ENCODE results near the gene AKR7A2. TPM values are rescaled to one million over a fixed set of nuclear protein-coding genes. Genes with fewer than 3 reads are reported as not detected.
A peak's percentile ranks its signal among the peaks of the same experiment; 100 is the strongest.

AKR7A2 gene
- total RNA-seq, 1 donor from 2014 or later = 67.8 TPM

- DNase-seq (ENCODE audit: extremely low spot score, unreplicated experiment) = peak; percentile 89
- no peak overlapping the region for H3K4me3 Mint-ChIP-seq (ENCODE audit: unreplicated experiment)
- no peaks in the 10 kb centered on the region for H3K27me3 Mint-ChIP-seq (ENCODE audit: unreplicated experiment)
- TF ChIP-seq CTCF (IDR thresholded peaks at IDR 0.05) = peak; percentile 82
- H3K4me1 Mint-ChIP-seq (ENCODE audit: unreplicated experiment) = peaks cover 15% of the 10 kb centered on the region
- peaks cover 30% of the 10 kb centered on the region for H3K36me3 Mint-ChIP-seq (ENCODE audit: unreplicated experiment)
- no peaks in the 10 kb centered on the region for H3K9me3 Mint-ChIP-seq (ENCODE audit: unreplicated experiment)
- peak overlapping the region; percentile 57 for H3K27ac Mint-ChIP-seq (ENCODE audit: unreplicated experiment)
Measured at GRCh38 chr1:19341201-19342061, 29.5 kb upstream of the AKR7A2 start.

GRCh38 chr1:19340387-19340937 lies 28.5 kb upstream of the AKR7A2 start:
- H3K4me1 Mint-ChIP-seq (ENCODE audit: unreplicated experiment) = peaks cover 15% of the 10 kb centered on the region
- H3K36me3 Mint-ChIP-seq (ENCODE audit: unreplicated experiment) = peaks cover 27% of the 10 kb centered on the region
- no peak overlapping the region for H3K4me3 Mint-ChIP-seq (ENCODE audit: unreplicated experiment)
- H3K27ac Mint-ChIP-seq (ENCODE audit: unreplicated experiment) = no peak overlapping the region
- no peak for DNase-seq (ENCODE audit: extremely low spot score, unreplicated experiment)
- H3K27me3 Mint-ChIP-seq (ENCODE audit: unreplicated experiment) = no peaks in the 10 kb centered on the region
- no peaks in the 10 kb centered on the region for H3K9me3 Mint-ChIP-seq (ENCODE audit: unreplicated experiment)
- TF ChIP-seq CTCF (IDR thresholded peaks at IDR 0.05) = no peak

- H3K27ac Mint-ChIP-seq (ENCODE audit: unreplicated experiment) = no peak overlapping the region
Measured at GRCh38 chr1:19339214-19339861, 27.4 kb upstream of the AKR7A2 start.

DNA sequence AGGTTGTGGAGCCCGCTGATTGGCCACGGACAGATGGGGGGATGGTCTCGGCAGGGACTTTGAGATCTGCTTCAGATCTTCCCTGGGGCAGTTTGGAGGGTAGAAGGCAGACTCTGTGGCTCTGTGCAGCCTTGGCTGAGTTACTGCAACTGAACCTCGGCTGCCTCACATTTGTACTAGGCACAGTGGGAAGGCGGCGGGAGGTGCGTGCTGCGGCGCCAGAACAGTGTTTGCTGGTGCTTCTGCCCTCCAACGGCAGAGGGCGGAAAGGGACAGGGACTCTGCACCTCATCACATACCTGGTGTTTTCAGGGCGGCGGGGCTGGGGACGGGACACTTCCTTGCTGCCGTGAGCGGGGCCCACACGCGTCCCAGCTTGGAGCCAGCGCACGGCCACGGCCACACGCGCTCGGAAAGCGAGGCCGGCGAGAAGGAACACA lies 26.4 kb upstream of the AKR7A2 start:
- Mint-ChIP-seq H3K4me3 (ENCODE audit: unreplicated experiment) (no peak overlapping the region), H3K36me3 (ENCODE audit: unreplicated experiment) (peaks cover 17% of the 10 kb centered on the region), H3K9me3 (ENCODE audit: unreplicated experiment) (no peaks in the 10 kb centered on the region), H3K27me3 (ENCODE audit: unreplicated experiment) (no peaks in the 10 kb centered on the region), H3K4me1 (ENCODE audit: unreplicated experiment) (peaks cover 15% of the 10 kb centered on the region), H3K27ac (ENCODE audit: unreplicated experiment) (peak overlapping the region; percentile 12)
- no peak for DNase-seq (ENCODE audit: extremely low spot score, unreplicated experiment)
- TF ChIP-seq CTCF (IDR thresholded peaks at IDR 0.05) = no peak

More at GRCh38 chr1:19339214-19339861, 27.4 kb upstream of the AKR7A2 start:
- H3K4me3 Mint-ChIP-seq (ENCODE audit: unreplicated experiment) = no peak overlapping the region
- DNase-seq (ENCODE audit: extremely low spot score, unreplicated experiment) = no peak
- peaks cover 19% of the 10 kb centered on the region for H3K36me3 Mint-ChIP-seq (ENCODE audit: unreplicated experiment)
- no peaks in the 10 kb centered on the region for H3K9me3 Mint-ChIP-seq (ENCODE audit: unreplicated experiment)
- peaks cover 15% of the 10 kb centered on the region for H3K4me1 Mint-ChIP-seq (ENCODE audit: unreplicated experiment)
- no peaks in the 10 kb centered on the region for H3K27me3 Mint-ChIP-seq (ENCODE audit: unreplicated experiment)
- no peak for TF ChIP-seq CTCF (IDR thresholded peaks at IDR 0.05)

- TF ChIP-seq CTCF (IDR thresholded peaks at IDR 0.05) = no peak
- no peaks in the 10 kb centered on the region for H3K27me3 Mint-ChIP-seq (ENCODE audit: unreplicated experiment)
- peaks cover 13% of the 10 kb centered on the region for H3K36me3 Mint-ChIP-seq (ENCODE audit: unreplicated experiment)
- peaks cover 15% of the 10 kb centered on the region for H3K4me1 Mint-ChIP-seq (ENCODE audit: unreplicated experiment)
- no peak overlapping the region for H3K4me3 Mint-ChIP-seq (ENCODE audit: unreplicated experiment)
- no peak overlapping the region for H3K27ac Mint-ChIP-seq (ENCODE audit: unreplicated experiment)
- DNase-seq (ENCODE audit: extremely low spot score, unreplicated experiment) = no peak
- H3K9me3 Mint-ChIP-seq (ENCODE audit: unreplicated experiment) = no peaks in the 10 kb centered on the region
Measured at GRCh38 chr1:19337289-19337688, 25.3 kb upstream of the AKR7A2 start.
